Right kidney (tissue), 1 donor: Measurements from ENCODE around the gene POLQ.
"Not testable (repeated sequence)": the region's sequence is repeated elsewhere in the genome, so short reads cannot be mapped to it uniquely, and the experiment has no call there.

ENCODE experiments used
- DNase-seq: peaks from one replicate; pipeline ENCODE4 v3.0.0-alpha.2; 2016

Gene POLQ

DNA sequence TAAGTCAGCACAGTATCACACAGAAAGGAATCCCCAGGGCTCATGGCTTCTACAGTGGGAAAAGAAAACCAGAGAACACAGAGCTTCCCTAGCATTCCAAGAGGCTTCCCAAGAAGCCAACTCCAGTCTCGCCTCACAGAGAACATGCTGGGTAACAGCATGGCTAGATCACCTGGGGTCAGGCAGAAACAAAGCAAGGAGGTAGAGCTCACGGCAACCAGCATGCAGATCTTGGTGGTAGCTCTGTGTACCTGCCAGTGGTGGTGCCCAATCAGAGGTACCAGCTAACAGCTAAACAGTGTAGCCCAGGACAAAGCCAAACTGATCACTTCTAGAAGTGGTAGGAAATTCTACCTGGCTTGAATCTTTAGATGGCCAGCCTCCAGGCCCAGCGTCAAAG is 31.3 kb downstream of the POLQ start:
- no peak for DNase-seq

DNA sequence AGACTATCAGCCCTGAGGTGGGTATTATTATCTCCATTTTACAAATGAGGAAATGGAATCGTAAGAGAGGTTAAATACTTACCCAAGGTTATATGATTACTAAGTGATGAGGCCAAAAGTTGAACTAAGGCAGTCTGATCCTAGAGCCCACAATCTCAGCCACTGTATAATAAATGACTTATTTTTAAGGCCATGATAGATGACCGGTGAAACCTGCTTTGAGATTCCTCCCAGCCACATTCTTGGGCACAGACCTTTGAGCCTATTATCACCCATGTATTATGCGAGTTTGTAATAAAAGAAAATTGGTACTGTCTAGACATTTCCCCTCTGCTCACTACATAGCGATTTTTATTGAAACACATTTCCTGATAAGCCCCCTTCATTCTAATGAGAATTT is 37.4 kb downstream of the POLQ start:
- DNase-seq, result no peak

DNA sequence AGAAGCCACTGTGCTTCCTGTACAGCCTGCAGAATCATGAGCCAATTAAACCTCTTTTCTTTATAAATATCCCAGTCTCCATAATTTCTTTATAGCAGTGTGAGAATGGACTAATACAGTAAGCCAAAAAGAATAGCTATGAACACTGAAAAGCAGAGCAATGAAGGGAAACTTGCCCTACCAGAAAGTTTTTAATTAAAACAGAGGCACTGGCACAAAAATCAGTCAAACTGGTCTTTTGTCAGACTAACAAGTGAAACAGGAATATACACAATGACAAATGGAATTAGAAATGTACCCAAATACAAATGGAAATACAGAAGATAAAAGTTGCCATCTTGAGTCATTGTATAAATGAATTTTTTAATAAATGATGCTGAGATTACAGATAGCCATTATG is 40.5 kb downstream of the POLQ start:
- DNase-seq, result no peak

DNA sequence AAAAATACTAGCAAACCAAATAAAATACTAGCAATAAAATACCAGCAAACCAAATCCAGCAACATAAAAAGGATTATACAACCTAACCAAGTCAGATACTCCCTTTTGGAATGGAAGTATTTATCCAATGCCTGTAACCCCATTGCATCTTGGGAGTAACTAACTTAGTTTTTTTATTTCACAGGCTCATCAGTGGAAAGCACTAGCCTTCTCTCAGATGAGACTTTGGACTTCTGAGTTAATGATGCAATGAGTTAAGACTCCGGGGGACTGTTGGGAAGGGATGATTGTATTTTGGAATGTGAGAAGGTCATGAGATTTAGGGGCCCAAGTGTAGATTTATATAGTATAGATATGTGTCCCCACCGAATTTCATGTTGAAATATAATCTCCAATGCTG is 41.2 kb downstream of the POLQ start:
- DNase-seq, result no peak

DNA sequence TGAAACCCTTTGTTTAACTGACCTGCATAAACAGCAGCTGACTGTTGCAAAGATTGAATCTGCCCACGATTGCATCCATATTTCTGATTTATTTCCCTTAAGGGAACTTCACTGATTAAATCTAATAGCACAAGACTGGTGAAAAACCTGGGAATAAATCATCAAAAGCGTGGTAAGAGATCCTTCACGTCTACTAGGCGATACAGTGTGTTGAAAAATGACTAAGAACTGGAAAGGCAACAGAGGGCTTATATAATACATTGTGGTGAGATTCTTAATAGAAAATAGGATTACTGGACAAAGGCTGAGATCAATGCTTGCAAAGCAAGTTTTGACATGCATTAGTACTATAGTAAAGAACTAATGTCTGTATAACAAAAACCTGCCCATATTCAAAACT is 49.0 kb downstream of the POLQ start:
- no peak for DNase-seq

DNA sequence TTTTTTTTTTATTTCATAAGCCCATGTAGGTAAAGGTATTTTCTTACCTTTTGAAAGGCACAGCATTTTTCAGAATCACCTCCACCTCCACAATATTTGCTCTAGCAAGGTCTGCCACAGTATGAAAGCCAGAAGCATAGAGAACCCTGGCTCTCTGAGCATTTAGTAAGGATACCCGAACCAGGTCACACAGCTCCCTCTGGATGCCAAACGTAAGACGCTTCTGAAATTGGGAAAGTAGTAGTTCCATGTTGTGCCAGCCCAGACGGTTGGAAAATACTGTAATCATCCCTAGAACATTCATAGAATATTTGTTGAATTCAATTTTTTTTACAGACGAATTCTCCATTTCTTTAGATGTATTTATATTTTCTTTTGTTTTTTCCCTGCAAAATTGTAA is 52.4 kb downstream of the POLQ start:
- no peak for DNase-seq

DNA sequence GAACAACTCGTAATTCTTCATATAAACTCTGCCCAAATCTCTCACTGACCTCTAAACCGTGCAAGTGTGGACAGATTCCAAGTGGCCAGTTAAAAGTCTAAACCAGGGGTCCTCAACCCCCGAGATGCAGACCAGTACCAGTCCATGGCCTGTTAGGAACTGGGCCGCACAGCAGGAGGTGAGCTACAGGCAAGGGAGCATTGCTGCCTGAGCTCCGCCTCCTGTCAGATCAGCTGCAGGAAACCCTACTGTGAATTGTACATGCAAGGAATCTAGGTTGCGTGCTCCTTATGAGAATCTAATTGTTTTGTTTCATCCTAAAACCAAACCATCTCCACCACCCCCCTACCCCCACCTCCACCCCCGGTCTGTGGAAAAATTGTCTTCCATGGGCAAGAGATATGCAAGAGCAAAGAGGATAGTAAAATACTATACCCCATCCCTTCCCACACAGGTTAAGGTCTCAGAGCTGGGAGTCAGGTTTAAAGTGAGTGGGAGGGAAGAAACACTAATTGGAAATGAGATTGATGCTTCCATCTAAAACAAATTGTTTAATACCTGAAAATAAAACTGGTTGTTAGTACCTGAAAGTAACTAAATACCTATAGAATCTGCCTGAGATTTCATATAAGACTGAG is 54.0 kb downstream of the POLQ start:
- DNase-seq, result no peak

DNA sequence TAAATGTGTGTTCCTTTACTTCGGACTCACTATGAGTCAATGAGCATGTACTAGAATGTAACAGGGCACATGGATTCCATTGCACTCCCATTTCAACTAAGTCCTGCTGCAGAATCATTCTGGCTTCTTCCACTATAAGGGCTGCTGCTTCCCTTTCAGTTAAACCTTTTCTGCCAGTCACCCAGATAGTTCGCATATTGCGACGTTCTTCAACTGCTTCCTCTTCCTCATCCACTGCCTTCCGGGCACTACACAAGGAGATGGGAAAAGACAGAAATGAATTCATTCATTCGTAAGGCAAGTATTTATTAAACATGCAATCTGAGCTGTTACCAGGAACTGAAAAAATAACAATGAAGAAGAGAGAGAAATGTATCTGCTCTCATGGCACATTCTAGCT is 55.6 kb downstream of the POLQ start:
- no peak for DNase-seq

DNA sequence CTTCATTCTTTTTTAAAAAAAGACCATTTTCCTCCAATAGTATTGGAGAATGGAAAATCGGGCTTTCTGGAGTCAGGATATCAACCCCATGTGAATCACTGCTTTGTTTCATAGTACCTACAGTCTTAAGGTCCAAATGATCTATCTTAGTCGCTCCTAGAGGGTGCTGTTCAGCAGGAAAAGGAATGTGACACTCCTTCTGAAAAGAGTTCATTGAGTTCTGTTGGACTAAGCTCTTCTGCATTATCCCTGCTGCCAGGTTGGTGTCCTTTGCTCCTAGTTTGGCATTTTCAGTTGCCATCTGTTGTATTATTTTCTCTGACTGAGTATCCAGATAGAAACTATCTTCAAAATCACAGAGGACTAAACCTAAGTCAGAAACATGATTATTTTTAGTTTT is 57.2 kb downstream of the POLQ start:
- no peak for DNase-seq

DNA sequence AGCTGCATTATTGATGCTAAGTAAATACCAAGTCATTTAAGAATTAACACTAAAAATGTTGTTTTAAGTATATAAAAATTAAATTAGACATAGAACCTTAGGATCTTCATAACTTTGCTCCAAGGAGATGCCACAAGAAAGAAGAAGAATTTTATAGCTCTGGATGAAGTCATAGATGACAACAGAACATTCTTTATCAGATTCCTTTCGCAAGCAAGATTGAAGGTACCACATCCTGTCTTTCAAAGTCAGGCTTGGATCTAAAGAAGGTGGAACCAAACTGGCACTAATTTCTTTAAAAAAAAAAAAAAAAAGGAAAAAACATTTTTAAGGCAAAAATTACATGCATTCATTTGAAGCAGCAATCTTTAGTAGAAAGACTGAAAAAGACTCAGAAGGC is 62.5 kb downstream of the POLQ start:
- no peak for DNase-seq

DNA sequence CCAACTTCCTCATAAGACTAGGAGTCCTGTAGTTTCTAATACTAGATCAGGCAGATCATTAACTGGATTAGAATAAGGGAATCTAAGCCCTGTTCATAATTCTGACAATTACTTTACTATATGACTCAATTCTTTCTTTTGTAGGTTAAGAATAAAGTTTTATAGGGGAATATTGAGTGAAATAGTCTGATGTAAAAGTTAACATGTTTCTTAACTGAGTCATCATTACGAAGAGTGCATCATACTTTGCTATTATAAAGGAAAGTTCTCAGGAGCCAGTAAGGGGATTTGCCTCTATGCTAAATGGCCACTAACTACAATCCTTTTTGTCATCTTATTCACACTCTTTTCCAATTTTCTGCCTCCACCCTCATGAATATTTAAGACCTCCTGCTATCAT is 63.1 kb downstream of the POLQ start:
- no peak for DNase-seq

DNA sequence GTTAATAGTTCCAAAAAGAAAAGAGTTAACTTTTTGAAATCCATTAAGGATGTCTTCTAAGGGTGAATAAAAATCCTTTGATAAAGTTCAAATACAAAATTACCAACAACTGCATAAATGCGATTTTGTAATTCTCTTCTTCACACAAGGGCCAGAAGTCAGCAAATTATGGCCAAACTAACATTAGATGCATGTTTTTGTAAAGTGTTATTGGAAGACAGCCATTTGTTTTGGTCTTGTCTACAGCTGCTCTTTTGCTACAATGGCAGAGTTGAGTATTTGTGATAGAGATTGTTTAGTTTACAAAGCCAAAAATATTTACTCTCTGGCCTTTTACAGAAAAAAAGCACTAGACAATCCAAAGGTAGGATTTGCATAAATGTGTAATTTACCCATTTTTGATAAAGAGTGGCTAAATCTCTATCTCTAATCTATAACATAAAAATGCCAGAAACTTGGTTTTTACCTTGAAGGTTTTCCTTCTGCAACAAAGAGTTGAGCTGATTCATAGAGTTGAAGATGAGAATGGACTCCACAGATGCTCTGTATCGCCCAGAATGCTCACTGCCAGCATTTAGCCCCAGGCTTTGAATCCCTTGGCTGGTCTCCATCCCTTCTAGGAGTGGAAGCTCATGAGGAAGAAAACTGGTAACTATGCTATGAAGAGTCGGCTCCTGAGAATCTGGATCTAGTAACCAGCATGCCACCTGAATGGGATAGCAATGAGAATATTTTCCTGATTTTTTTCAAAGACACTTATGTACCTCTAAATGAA is 64.5 kb downstream of the POLQ start:
- DNase-seq, result no peak

DNA sequence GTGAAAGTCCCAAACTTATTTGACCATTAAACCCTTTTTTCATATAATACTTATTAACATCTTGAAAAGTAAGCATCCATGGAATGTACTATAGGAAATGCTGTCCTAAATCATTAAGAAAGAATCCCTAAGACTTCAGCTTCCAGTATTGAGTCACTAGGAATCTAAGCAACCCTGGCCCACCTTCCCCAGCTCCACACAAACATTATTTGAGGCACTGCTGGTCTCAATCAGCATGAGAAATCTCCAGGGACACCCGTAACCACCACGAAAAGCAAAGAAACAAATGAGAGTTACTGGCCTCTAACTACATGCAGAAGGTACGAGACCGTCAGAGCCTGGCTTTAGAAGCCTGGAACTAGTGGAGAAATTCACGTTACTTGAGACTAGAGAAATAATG is 68.2 kb downstream of the POLQ start:
- no peak for DNase-seq

DNA sequence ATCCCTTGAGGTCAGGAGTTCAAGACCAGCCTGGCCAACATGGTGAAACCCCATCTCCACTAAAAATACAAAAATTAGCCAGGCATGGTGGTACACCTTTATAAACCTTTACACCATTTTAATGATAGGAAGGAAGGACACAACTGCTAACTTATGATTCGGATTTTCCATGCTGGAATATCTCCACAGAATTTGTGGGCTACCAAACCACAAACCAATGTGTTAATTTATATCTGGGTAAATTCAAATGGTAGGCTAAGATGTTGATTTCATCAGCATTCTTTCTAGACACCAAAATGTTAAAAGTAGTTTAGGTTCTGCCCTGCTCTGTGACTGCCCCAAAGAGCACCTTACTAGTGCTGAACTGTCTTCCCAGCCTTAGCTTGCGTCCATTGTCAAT is 72.8 kb downstream of the POLQ start:
- no peak for DNase-seq

DNA sequence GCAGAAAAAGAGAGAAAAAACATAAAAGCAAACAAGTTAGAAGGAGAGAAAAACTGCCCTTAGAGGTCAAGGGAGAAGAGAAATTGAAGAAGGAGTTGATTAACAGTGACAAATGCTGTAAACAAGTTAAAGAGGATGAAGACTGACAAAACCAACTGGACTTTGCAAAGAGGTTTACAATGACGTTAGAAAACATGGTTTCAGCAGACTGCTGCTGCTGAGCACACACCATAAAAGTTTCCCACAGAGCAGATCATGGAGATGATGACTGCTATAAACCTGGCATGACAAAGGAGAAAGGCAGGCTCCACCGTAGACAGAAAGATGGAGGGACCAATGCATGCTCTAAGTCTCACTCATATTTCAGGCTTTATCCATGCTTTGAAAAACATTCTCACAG is 78.7 kb downstream of the POLQ start:
- no peak for DNase-seq

DNA sequence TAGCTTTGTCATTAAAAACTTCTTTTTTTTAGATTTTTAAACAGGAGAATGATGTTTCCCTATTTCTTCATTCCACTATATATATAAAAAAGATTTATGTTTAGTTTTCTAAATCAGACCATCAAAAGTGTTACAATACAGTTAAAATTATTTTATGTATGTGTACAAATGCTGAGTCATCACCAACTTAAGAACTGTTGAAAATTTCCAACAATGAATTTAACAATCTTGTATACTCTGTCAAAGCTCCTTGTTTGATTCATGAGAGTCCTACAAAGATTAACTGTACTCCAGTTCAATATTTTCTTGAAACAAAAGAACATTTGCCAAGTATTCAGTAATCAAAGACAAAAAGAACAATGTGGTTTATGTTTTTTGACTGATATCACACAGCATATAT is 82.0 kb downstream of the POLQ start:
- no peak for DNase-seq

DNA sequence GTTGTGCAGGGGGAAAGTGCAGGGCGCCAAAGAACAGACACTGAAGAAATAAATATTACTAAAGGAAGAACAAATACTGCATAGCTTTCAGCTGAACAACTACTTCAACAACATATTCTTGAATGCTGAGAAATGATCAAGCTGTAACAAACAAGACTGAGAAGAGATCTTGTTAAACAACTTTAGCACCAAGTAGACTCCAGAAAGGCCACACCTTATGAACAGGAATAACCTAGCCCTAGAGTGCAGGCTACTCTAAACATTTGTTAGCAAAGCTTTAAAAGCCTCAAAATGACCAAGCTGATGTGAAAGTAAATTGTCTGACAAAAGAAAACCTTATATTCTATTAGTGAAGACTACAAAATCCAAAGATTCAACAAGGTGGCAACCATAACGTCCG is 83.2 kb downstream of the POLQ start:
- DNase-seq, result no peak

DNA sequence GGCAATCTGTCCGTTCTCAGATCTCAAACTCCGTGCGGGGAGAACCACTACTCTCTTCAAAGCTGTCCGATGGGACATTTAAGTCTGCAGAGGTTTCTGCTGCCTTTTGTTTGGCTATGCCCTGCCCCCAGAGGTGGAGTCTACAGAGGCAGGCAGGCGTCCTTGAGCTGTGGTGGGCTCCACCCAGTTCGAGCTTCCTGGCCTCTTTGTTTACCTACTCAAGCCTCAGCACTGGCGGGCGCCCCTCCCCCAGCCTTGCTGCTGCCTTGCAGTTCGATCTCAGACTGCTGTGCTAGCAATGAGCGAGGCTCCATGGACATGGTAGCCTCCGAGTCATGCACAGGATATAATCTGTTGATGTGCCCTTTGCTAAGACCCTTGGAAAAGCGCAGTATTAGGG is 94.0 kb downstream of the POLQ start:
- DNase-seq, result not testable (repeated sequence)

DNA sequence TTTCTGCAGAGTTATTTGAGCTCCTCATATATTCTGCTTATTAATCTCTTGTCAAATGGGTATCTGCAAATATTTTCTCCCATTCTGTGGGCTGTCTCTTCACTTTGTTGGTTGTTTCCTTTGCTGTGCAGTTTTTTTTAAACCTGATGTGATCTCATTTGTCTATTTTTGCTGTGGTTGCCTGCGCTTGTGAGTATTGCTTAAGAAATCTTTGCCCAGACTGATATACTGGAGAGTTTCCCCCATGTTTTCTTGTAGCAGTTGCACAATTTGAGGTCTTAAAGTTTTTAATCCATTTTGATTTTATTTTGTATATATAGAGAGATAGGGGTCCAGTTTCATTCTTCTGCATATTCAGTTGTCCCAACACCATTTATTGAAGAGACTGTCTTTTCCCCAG is 102.3 kb downstream of the POLQ start:
- DNase-seq, result no peak

DNA sequence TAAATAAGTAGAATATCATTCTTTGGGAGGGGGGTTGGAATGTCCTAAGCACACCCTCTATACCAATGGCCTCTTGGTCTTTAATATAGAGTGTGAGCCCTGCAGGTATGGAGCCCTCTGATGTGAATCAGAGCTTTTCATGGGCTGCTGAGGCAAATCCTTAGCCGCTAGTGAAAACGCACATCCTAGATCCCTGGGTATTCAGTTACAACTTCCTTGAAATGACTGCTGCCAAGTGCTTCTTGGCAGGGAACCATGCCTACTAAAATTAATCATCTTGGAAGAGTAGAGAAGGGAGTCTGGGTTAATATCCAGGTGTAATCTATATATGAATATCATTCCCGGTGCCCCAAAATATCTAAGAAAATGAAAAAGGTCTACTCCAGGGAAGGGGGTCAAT is 109.1 kb downstream of the POLQ start:
- DNase-seq, result no peak

DNA sequence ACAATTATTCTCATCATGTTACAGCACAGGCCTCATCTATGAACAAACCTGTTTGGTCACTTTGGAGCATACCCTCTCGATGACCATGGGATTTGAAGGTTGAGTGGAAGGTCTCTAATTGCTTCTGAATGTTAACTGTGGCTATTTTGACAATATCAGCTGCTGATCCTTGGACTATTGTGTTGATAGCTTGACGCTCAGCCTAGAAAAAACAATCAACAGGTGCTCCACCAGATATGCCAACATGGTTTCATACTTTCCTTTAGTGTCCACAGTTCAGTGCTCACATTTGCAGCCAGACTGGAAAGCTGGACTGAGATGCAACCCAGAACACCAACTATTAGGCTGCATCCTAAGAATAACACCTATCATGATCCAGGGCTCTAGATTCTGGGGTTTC is 109.7 kb downstream of the POLQ start:
- no peak for DNase-seq

DNA sequence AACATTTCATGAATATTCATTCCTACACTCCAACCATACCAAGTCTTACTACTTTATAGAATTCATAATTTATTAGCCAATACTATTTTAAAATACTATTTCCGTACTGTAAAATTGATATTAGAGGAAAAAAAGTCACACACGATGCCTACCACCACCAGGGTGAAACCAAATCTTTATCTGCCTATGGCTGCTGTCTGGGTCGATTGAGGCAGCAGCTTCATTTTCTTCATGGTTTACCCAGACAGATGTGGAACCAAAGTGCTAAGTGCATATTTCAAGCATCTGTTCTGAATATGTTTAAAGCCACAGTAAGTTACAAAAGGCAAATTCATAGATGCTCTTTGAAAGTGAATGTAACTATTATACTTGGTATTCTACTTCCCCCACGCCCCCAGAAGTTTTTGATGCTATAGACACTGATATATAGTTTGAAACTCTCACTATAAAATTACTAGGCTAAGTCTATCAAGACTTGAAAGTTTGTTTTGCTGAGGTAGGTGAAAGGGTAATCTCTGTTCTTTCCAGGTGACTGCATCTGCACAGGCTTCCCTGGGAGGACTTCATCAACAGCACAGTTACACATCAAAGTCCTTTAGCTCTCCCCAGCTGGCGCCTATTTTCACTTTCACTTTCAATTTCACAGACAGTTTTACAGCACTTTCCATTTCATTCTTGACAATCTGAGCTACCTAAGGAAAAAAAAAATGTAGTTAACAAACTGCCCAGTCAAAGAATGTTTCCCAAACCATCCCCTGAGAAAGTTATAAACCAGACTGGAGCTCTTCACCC is 113.9 kb downstream of the POLQ start:
- peak; percentile 9 for DNase-seq

DNA sequence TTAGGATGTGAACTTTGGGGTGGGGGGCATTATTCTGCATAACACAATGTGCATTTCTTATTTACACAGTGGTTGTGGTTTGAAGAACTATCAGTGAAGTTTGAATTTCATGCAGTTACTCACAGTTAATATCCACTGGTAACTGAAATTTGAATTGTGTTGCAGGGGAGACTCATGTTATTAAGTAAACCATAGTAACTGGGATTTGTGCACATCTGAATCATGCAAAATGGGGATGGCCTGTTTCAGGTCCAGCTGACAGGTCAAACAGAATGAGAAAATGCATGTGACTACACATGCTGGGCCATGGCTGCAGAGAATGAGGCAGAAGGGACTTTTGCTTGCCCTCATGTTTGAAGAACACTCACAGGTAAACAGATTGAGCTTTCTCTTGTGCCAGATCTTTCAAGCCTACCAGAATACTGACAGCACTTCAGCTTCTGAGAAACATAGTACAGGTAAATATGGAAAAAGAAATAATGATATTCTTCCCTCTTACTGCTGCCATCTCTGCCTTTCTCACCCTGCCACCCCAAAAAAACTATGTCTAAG is 115.0 kb downstream of the POLQ start:
- DNase-seq, result no peak
